Cardiac septum (tissue), 1 donor: ENCODE data around the gene EIF4G1. TPM values are rescaled to one million over a fixed set of nuclear protein-coding genes. Genes with fewer than 3 reads are reported as not detected.

Experiments
- DNase-seq: peaks from one replicate; pipeline ENCODE4 v3.0.0-alpha.2; 2020; ENCODE audit warnings: low spot score
- intact Hi-C: fragments of 100-400 bp; cut with DNase I; formaldehyde crosslinking; loops from one replicate; pipeline ENCODE4 v1.14.0; 2022
- total RNA-seq: library from RNA; stranded (reverse); fragmentation: NEBNext Ultra II Directional; extraction: Animal tissue kit (Norgen Biotek cat#: 25700); gene quantifications from one replicate; pipeline ENCODE4 v1.2.1, GENCODE V29; 2021
- donor health status: DM: no; HTN: no; CAD: no.

Gene EIF4G1
- total RNA-seq, 1 donor from 2014 or later, result 284 TPM

DNA sequence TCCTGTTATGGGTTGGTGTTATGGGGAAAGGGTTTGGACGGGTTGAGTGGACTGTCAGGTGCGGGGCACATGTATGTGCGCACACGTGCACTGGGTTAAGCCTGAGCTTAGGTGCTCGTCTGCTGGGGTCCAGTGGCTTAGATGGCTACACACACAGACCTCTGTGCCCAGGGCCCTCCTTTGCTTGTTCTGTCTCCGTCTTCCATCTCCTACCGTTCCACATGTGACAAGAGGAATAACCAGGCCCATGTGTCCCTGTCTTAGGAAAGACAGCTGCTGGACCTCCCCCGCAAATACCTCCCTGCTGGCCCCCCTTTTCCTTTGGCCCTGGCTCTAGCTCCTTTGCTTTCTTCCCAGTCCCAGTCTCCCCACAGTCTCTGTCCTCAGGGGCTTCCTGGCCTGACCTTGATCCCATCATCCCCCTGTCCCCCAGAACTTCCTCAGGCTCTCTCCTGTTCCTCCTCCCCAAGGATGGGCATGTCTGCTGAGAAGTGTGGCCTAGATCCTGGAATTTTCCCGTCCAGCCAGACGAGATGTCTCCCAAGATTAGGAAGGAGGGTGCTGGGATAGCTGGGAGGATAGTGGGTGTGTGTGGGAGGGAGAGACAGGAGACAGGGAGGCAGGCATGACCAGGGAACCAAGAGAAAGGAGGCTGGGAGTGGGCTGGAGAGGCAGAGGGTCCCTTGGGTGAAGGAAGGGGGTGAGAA is 64.4 kb downstream of the EIF4G1 start:
- DNase-seq, result peak; percentile 38
- intact Hi-C loops, result no loop called here

DNA sequence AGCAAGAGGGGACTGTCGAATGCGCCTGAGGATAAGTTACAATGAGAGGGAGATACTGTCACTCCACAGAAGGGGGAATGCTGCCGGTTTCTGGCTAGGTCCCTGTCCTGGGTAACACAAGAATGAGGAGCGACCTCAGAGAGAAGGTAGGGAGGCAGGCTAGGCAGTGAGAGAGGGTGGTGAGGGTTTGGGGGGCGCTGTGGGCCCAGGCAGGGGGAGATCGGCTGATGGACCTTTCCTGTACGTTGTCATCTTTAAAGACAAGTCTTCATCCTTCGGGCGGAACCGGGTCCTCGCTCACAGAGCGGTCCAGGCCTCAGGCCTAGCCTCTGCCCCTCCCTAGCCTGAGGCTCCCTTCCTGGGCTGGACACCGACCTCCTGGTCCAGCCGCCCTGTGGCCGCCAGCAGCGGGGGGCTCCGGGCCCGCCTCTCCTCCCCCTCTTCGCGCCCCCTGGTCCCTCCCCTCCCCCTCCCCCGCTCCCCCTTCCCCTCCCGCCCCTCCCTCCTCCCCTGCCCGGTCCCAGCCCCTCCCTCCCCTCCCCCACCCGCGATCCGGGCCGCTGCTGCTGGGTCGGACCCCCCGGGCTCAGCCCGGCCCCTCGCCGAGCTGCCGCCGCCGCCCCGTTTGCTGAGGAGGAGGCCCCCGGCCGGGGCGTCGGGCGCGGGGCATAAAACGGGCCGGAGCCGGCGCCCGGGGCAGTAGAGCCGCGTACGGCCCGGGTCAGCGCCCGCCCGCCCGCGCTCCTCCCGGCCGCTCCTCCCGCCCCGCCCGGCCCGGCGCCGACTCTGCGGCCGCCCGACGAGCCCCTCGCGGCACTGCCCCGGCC is 65.2 kb downstream of the EIF4G1 start, which contains the start of gene CHRD:
TSS of gene CHRD (plus strand) at position 697 of the 827 bp plus-strand sequence. CDS start 265 bp downstream, outside the sequence.
- intact Hi-C loops, result no loop called here
- peak; percentile 70 for DNase-seq

GRCh38 chr3:184380185-184380626 is 65.8 kb downstream of the EIF4G1 start:
- peak; percentile 80 for DNase-seq
- intact Hi-C loops, result no loop called here

DNA sequence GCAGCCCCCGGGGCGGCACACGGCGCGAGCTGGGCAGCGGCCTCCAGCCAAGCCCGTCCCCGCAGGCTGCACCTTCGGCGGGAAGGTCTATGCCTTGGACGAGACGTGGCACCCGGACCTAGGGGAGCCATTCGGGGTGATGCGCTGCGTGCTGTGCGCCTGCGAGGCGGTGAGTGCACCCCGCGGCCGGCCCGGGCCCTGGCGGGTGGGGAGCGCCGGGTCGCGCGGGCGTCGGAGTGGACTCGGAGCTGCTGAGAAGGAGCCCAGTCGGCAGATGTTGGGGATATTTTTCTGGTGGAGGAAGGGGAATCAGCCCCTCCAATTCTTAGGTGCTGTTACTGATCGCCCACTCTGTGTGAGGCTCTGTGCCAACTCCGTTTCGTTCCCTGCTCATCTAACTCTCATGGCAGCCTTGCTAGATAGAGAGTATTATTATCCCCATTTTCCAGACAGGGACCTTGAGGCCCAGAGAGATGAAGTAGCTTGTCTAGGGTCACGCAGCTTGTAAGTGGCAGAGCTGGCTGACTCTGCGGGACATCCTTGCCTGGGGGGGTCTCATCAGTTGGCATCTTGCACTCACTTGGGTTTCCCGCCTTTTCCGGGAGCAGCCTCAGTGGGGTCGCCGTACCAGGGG is 66.3 kb downstream of the EIF4G1 start:
- peak; percentile 53 for DNase-seq
- intact Hi-C loops, result no loop called here

DNA sequence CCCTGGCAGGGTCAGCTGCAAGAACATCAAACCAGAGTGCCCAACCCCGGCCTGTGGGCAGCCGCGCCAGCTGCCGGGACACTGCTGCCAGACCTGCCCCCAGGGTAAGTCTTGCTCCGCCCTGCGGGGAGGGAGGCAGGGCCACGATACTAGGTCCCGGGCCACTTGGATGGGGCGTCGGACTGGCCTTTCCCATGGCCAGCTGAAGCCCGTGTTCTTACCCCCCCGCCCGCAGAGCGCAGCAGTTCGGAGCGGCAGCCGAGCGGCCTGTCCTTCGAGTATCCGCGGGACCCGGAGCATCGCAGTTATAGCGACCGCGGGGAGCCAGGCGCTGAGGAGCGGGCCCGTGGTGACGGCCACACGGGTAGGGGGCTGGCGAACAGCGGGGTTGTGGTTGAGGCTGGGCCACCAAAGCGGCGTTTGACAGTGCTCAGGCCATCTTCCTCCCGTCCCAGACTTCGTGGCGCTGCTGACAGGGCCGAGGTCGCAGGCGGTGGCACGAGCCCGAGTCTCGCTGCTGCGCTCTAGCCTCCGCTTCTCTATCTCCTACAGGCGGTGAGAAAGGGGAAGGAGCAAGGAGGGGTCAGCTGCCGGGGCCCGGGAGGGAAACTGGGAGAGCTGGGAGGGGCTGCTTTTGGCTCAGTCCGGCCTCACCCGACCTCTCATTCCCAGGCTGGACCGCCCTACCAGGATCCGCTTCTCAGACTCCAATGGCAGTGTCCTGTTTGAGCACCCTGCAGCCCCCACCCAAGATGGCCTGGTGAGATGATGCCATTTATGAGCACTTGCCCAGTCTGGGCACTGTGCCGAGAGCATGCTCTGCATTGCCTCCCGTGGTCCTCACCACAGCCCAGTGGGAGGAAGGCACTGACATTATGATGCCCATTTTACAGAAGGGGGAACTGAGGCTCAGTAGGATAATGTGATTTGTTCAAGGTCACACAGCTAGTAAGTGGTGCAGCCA is 67.1 kb downstream of the EIF4G1 start:
- DNase-seq, result no peak
- intact Hi-C loops, result no loop called here

- intact Hi-C loops, result no loop called here
- no peak for DNase-seq
Observed at GRCh38 chr3:184382326-184383032, 68.1 kb downstream of the EIF4G1 start.

DNA sequence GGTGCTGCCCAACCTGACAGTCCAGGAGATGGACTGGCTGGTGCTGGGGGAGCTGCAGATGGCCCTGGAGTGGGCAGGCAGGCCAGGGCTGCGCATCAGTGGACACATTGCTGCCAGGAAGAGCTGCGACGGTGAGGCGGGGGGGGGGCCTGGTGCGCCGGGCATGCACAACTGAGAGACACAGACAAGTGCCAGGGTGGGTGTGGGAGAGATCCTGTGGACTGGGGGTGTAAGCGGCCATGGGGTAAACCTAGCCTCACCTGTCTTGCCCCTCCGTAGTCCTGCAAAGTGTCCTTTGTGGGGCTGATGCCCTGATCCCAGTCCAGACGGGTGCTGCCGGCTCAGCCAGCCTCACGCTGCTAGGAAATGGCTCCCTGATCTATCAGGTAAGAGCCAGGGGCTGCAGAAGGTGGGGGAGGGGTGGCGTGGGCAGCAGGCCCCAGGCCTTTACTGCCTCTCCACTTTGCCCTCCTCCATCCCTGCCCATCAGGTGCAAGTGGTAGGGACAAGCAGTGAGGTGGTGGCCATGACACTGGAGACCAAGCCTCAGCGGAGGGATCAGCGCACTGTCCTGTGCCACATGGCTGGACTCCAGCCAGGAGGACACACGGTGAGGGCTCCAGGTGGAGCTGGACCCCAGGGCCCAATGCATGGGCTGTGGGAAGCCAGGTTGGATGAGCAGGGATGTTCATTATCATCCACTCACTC is 68.8 kb downstream of the EIF4G1 start:
- intact Hi-C loops, result no loop called here
- DNase-seq, result no peak

GRCh38 chr3:184384342-184384741 is 69.9 kb downstream of the EIF4G1 start:
- intact Hi-C loops, result no loop called here
- no peak for DNase-seq

Other genes starting within 250 kb of the EIF4G1 start
- not detected for gene HTR3E, start 217.5 kb upstream of the EIF4G1 start, total RNA-seq
- gene EIF2B5, start 179.2 kb upstream of the EIF4G1 start, total RNA-seq, result 33.4 TPM
- gene DVL3, start 159.2 kb upstream of the EIF4G1 start, total RNA-seq, result 68.6 TPM
- gene AP2M1, start 139.8 kb upstream of the EIF4G1 start, total RNA-seq, result 317 TPM
- 61.5 TPM for gene ABCF3, start 128.4 kb upstream of the EIF4G1 start, total RNA-seq
- gene VWA5B2, start 85.0 kb upstream of the EIF4G1 start, total RNA-seq, result not detected
- 14.1 TPM for gene ALG3, start 65.6 kb upstream of the EIF4G1 start, total RNA-seq
- gene EEF1AKMT4, start 64.9 kb upstream of the EIF4G1 start, total RNA-seq, result 1.5 TPM
- 0.30 TPM for gene CAMK2N2, start 53.1 kb upstream of the EIF4G1 start, total RNA-seq
- 0.19 TPM for gene ECE2, start 38.6 kb upstream of the EIF4G1 start, total RNA-seq
- gene PSMD2, start 15.4 kb upstream of the EIF4G1 start, total RNA-seq, result 217 TPM
- gene FAM131A, start 23.0 kb downstream of the EIF4G1 start, total RNA-seq, result 43.3 TPM
- gene CLCN2, start 47.0 kb downstream of the EIF4G1 start, total RNA-seq, result 3.1 TPM
- 23.2 TPM for gene POLR2H, start 47.1 kb downstream of the EIF4G1 start, total RNA-seq
- gene THPO, start 63.6 kb downstream of the EIF4G1 start, total RNA-seq, result 0.48 TPM
- 7.0 TPM for gene CHRD, start 65.4 kb downstream of the EIF4G1 start, total RNA-seq
- gene EPHB3, start 247.2 kb downstream of the EIF4G1 start, total RNA-seq, result 3.6 TPM